GM12872 (cell line): ENCODE data around the gene RPL39.

ENCODE experiments used
- TF ChIP-seq, protein P1 (sequence below): IDR thresholded peaks from 3 replicates; pipeline ENCODE4 v1.5.1; 2011; ENCODE audit warnings: low read depth, mild to moderate bottlenecking, low read length, moderate library complexity; ENCODE audit not compliant: insufficient read depth

RPL39 gene

DNA sequence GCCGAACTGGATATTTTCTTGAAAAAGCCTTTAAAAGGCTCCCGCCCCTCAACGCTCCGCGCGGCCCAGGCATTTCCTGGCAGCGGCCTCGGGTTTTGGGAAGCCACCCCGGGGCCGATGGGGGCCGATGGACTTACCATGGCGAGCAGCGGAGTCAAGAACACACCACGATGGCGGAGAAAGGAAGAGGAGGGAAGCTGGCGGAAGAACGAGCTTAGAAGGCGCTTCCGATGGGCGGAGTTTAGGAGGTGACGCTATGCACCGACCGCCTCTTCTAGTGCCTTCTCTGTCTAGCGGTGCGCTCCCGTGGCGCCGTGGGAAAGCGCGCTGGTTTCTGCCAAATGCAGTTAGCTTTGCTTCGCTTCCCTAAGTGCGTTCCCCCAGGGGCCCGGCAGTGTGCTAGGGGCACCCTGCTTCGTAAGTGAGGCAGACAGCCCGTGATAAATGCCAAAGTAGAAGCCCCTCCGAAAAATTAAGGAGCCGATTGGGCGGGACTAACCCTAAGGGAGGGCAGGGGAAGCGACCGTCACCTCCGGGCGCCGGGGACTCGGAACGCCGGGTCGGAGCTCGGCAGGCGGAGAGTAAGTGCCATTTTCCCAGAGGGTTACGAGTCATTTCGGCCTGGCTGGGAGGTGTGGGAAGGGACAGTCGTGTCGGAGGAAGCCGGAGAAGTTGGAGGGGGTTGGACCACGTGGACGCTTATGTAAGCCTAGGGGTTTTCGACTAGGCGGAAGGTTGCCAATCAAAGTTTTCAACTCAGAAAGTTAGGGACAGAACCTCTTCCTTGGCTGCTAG lies at the start of gene RPL39:
Gene RPL39 (minus strand): TSS at position 194 of the 795 bp plus-strand sequence. CDS start 54 bp downstream, at position 140.
- TF ChIP-seq, protein P1, sequence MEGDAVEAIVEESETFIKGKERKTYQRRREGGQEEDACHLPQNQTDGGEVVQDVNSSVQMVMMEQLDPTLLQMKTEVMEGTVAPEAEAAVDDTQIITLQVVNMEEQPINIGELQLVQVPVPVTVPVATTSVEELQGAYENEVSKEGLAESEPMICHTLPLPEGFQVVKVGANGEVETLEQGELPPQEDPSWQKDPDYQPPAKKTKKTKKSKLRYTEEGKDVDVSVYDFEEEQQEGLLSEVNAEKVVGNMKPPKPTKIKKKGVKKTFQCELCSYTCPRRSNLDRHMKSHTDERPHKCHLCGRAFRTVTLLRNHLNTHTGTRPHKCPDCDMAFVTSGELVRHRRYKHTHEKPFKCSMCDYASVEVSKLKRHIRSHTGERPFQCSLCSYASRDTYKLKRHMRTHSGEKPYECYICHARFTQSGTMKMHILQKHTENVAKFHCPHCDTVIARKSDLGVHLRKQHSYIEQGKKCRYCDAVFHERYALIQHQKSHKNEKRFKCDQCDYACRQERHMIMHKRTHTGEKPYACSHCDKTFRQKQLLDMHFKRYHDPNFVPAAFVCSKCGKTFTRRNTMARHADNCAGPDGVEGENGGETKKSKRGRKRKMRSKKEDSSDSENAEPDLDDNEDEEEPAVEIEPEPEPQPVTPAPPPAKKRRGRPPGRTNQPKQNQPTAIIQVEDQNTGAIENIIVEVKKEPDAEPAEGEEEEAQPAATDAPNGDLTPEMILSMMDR: no peak

DNA sequence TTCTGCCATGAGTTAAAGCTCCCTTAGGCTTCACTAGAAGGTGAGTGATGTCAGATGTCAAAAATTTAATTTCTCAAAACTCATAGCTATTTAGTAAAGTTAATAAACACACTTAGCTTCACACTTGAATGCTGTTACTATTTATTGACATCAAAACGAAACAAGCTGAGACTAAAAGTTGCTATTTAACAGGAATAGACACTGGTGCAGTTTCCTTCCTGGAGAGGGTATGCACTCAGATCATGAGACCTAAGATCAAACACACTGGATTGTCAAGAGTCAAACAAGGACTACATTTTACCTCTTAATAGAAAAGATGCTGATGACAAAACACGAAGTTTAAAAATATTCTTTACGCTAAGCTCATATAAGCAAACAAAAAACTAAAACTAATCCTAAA lies 42.5 kb upstream of the RPL39 start:
- TF ChIP-seq, protein P1: no peak

DNA sequence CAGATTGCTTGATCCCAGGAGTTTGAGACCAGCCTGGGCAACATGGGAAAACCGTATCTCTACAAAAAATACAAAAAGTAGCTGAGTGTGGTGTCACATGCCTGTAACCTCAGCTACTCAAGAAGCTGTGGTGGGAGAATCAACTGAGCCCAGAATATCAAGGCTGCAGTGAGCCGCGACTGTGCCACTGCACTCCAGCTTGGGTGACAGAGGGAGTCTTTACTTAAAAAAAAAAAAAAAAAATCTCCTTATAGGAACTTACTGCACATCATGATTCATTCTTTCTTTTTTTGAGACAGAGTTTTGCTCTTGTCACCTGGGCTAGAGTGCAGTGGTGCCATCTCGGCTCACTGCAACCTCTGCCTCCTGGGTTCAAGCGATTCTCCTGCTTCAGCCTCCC lies 37.0 kb upstream of the RPL39 start:
- TF ChIP-seq, protein P1: no peak

DNA sequence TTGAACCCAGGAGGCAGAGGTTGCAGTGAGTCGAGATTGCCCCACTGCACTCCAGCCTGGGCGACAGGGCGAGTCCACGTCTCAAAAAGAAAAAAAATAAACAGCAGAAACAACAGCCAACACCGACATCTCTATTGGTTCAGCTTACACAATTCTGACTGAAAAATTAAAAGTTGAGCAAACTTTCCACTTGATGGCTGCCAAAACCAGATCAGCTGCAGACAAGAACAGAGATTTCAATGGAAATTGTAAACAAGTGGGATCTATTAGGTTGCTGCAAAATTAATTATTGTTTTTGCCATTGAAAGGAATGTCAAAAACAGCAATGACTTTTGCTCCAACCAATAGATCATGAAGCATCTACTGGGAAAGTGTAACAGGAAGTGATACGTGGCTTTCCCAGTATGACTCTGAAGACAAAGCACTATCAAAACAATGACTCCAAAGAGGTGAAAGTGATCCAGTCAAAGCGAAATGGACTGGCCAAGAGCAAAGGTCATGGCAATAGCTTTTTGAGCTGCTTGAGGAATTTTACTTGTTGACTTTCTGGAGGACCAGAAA lies 35.0 kb upstream of the RPL39 start:
- TF ChIP-seq, protein P1: no peak

DNA sequence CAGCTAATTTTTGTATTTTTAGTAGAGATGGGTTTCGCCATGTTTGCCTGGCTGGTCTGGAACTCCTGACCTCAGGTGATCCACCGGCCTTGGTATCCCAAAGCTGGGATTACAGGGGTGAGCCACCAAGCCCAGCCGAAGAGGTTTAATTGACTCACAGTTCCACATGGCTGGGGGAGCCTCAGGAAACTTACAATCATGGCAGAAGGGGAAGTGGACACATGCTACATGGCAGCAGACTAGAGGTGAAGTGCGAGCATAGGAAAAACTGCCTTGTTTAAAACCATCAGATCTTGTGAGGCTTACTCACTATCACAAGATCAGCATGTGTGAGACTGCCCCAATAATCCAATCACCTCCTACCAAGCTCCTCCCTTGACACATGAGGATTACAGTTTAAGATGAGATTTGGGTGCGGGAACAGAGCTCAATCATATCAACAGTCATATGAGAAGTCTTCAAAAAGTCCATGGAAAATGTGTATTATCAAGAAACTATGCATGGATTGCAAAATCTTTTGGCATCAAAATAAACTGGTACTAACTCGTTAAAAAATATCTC lies 25.8 kb upstream of the RPL39 start:
- TF ChIP-seq, protein P1: no peak

DNA sequence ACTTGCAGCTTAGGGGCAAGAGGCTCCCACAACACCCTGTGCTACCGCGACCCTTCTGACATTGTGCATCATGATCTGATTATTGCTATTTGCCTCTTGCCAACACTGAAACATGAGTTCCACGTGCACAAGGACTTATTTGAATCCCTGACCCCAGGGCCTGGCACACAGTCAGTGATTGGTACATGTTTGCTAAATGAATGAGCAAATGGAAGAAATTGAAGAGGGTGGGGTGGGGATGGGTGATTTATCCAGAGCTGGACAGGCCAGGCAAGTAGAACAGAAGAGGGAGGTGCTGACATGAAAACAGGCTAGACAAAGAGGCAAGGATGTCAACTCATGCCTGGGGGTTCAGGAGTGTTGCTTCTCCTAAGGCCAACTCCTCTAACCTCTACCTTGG lies 24.9 kb upstream of the RPL39 start:
- TF ChIP-seq, protein P1: no peak

DNA sequence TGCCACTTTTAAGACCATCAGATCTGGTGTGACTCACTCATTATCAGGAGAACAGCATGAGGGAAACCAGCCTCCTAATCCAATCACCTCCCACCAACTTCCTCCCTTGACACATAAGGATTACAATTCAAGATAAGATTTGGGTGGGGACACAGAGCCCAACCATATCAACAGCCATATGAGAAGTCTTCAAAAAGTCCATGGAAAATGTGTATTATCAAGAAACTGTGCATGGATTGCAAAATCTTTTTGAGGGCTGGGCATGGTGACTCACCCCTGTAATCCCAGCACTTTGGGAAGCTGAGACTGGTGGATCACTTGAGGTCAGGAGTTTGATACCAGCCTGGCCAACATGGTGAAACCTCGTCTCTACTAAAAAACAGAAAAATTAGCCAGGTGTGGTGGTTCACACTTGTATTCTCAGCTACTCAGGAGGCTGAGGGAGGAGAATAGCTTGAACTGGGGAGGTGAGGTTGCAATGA lies 17.8 kb upstream of the RPL39 start:
- TF ChIP-seq, protein P1: no peak
